Stimulated activated CD4-positive, alpha-beta T cell treated with anti-CD3 and anti-CD28 coated beads, Interleukin-12 subunit alpha, Interleukin-12 subunit beta, amount 100 ng/mL, for 48 hours (primary cell): Measurements from ENCODE around the gene GYPC.

Experiments
- DNase-seq, 3 donors: peaks; one replicate each; pipeline ENCODE4 v3.0.0-alpha.2; 2020; ENCODE audit warnings: low read depth in 2 of 3, low spot score in 1 of 3

GYPC gene

GRCh38 chr2:126729896-126730295 lies 73.9 kb downstream of the GYPC start:
- DNase-seq = no peak

- no peak for DNase-seq
These were observed 74.7 kb downstream of the GYPC start for GRCh38 chr2:126730655-126731054.

GRCh38 chr2:126731353-126731752 lies 75.4 kb downstream of the GYPC start:
- DNase-seq = no peak

GRCh38 chr2:126732682-126733245 lies 76.8 kb downstream of the GYPC start:
- DNase-seq = no peak

GRCh38 chr2:126733795-126734194 lies 77.8 kb downstream of the GYPC start:
- DNase-seq = no peak

GRCh38 chr2:126736133-126736874 lies 80.3 kb downstream of the GYPC start:
- no peak for DNase-seq

- DNase-seq = no peak
These were observed 83.2 kb downstream of the GYPC start for GRCh38 chr2:126739141-126739540.

GRCh38 chr2:126744640-126745039 lies 88.7 kb downstream of the GYPC start:
- no peak for DNase-seq
